KMS-11 (cell line): Measurements from ENCODE around the gene RTN4RL1.

Source experiments
- H2AFZ ChIP-seq: fragments of 200-600 bp; sonication (generic); 2 replicates; pipeline ENCODE4 v1.6.1; 2016; ENCODE audit warnings: antibody characterized with exemption, mixed run types, low read depth
- H3K27ac ChIP-seq: fragments of 200-600 bp; sonication (generic); 2 replicates; pipeline ENCODE4 v1.6.1; 2016; ENCODE audit warnings: mild to moderate bottlenecking, mixed run types
- H3K27me3 ChIP-seq: fragments of 200-600 bp; sonication (generic); 2 replicates; pipeline ENCODE4 v1.6.1; 2017; ENCODE audit warnings: mild to moderate bottlenecking, low read depth, mixed run types, moderate library complexity; ENCODE audit not compliant: insufficient read depth
- H3K36me3 ChIP-seq: fragments of 200-600 bp; sonication (generic); 2 replicates; pipeline ENCODE4 v1.6.1; 2017; ENCODE audit warnings: mild to moderate bottlenecking, mixed run types; ENCODE audit not compliant: insufficient read depth
- H3K4me1 ChIP-seq: fragments of 200-600 bp; sonication (generic); 2 replicates; pipeline ENCODE4 v1.6.1; 2016; ENCODE audit warnings: mild to moderate bottlenecking, low read depth, mixed run types; ENCODE audit not compliant: poor library complexity, severe bottlenecking
- H3K4me2 ChIP-seq: fragments of 200-600 bp; sonication (generic); 2 replicates; pipeline ENCODE4 v1.7.0; 2016; ENCODE audit warnings: mild to moderate bottlenecking, mixed run types
- H3K4me3 ChIP-seq: fragments of 200-600 bp; sonication (generic); IDR thresholded peaks from 2 replicates; pipeline ENCODE4 v1.6.1; 2017; ENCODE audit warnings: low read depth, low read length, mixed read lengths; ENCODE audit not compliant: insufficient read depth
- H3K79me2 ChIP-seq: fragments of 200-600 bp; sonication (generic); 2 replicates; pipeline ENCODE4 v1.6.1; 2016; ENCODE audit warnings: low read depth, mixed run types; ENCODE audit not compliant: insufficient read depth
- H3K9ac ChIP-seq: fragments of 200-600 bp; sonication (generic); 2 replicates; pipeline ENCODE4 v1.6.1; 2016; ENCODE audit warnings: mild to moderate bottlenecking, mixed run types
- H4K20me1 ChIP-seq: fragments of 200-600 bp; sonication (generic); 2 replicates; pipeline ENCODE4 v1.6.1; 2016; ENCODE audit warnings: mild to moderate bottlenecking, mixed run types; ENCODE audit not compliant: insufficient read depth
- TF ChIP-seq, protein P1 (sequence below): fragments of 200-600 bp; sonication (generic); conservative IDR thresholded peaks from 2 replicates; pipeline ENCODE4 v1.6.1; 2017; ENCODE audit warnings: low read depth, mild to moderate bottlenecking, antibody characterized with exemption, low read length, moderate library complexity, mixed read lengths

The RTN4RL1 gene

GRCh38 chr17:2055292-2056205 is 30.4 kb upstream of the RTN4RL1 start:
- no peaks in the 10 kb centered on the region for H3K79me2 ChIP-seq
- no peaks in the 10 kb centered on the region for H3K36me3 ChIP-seq
- H3K4me3 ChIP-seq: no peak overlapping the region
- no peak overlapping the region for H3K27ac ChIP-seq
- H3K27me3 ChIP-seq: peaks cover 7% of the 10 kb centered on the region; the same call in 1 of the 2 replicates
- peak overlapping the region; percentile 47 for H2AFZ ChIP-seq
- peak overlapping the region; percentile 33; the same call in 1 of the 2 replicates for H3K4me2 ChIP-seq
- no peaks in the 10 kb centered on the region for H3K4me1 ChIP-seq
- H4K20me1 ChIP-seq: no peaks in the 10 kb centered on the region
- H3K9ac ChIP-seq: peak overlapping the region; percentile 52; the same call in 1 of the 2 replicates
- TF ChIP-seq, protein P1, sequence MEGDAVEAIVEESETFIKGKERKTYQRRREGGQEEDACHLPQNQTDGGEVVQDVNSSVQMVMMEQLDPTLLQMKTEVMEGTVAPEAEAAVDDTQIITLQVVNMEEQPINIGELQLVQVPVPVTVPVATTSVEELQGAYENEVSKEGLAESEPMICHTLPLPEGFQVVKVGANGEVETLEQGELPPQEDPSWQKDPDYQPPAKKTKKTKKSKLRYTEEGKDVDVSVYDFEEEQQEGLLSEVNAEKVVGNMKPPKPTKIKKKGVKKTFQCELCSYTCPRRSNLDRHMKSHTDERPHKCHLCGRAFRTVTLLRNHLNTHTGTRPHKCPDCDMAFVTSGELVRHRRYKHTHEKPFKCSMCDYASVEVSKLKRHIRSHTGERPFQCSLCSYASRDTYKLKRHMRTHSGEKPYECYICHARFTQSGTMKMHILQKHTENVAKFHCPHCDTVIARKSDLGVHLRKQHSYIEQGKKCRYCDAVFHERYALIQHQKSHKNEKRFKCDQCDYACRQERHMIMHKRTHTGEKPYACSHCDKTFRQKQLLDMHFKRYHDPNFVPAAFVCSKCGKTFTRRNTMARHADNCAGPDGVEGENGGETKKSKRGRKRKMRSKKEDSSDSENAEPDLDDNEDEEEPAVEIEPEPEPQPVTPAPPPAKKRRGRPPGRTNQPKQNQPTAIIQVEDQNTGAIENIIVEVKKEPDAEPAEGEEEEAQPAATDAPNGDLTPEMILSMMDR: no peak

GRCh38 chr17:2054512-2055291 is 29.6 kb upstream of the RTN4RL1 start, which contains the start of gene HIC1:
Gene HIC1, plus strand, starts transcription at chr17:2055103. Its CDS starts 1,588 bp downstream, at chr17:2056691.
- Histone ChIP-seq H3K9ac (peak within 1 kb of the TSS; percentile 52; the same call in 1 of the 2 replicates), H3K4me2 (peak within 1 kb of the TSS; percentile 76), H3K27me3 (peaks cover 7% of the 10 kb centered on the region; the same call in 1 of the 2 replicates), H3K36me3 (no peaks in the 10 kb centered on the region), H2AFZ (peak within 1 kb of the TSS; percentile 49), H3K79me2 (no peaks in the 10 kb centered on the region), H3K27ac (no peak within 1 kb of the TSS), H3K4me3 (no peak within 1 kb of the TSS), H3K4me1 (no peaks in the 10 kb centered on the region), H4K20me1 (no peaks in the 10 kb centered on the region)
- TF ChIP-seq, protein P1: peak; percentile 63

DNA sequence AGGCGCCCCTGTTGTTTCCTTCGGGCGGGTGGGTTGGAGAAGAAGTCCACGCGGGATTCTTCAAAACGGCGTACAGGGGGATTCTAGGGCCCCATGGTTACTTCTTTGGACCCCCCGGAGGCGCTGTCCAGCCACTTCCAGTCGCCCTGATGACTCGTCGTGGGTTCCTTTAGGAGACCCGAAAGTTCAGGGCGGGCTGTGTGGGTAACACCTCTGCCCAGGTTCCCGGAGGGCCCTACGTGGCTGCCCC is 29.1 kb upstream of the RTN4RL1 start:
- Histone ChIP-seq H3K9ac (no peak overlapping the region), H3K79me2 (no peaks in the 10 kb centered on the region), H3K36me3 (no peaks in the 10 kb centered on the region), H3K27me3 (peaks cover 7% of the 10 kb centered on the region; the same call in 1 of the 2 replicates), H4K20me1 (no peaks in the 10 kb centered on the region), H3K4me1 (no peaks in the 10 kb centered on the region), H3K4me2 (peak overlapping the region; percentile 76), H3K4me3 (no peak overlapping the region), H3K27ac (no peak overlapping the region), H2AFZ (peak overlapping the region; percentile 49)
- TF ChIP-seq, protein P1: no peak

- TF ChIP-seq, protein P1: peak; percentile 55
- Histone ChIP-seq H3K9ac (no peak overlapping the region), H3K4me1 (no peaks in the 10 kb centered on the region), H3K4me2 (peak overlapping the region; percentile 76), H3K27me3 (peaks cover 7% of the 10 kb centered on the region; the same call in 1 of the 2 replicates), H3K79me2 (no peaks in the 10 kb centered on the region), H2AFZ (peak overlapping the region; percentile 49), H4K20me1 (no peaks in the 10 kb centered on the region), H3K27ac (no peak overlapping the region), H3K36me3 (no peaks in the 10 kb centered on the region), H3K4me3 (no peak overlapping the region)
Observed at GRCh38 chr17:2053380-2054261, 28.5 kb upstream of the RTN4RL1 start.
